K562 (cell line): ENCODE results near the gene NVL. TPM values are rescaled to one million over a fixed set of nuclear protein-coding genes. Genes with fewer than 3 reads are reported as not detected.

ENCODE experiments used
- ATAC-seq: fragments of 200-7000 bp; cut with Tn5 transposase; 3 replicates; pipeline ENCODE4 v1.9.1; 2020; ENCODE audit warnings: moderate library complexity
- BruUV-seq: library from RNA; stranded (reverse); fragments of 400-500 nt; replicated peaks from 2 replicates; lab custom pipeline; 2021; lab: Mats Ljungman, UMichigan
- CTCF ChIA-PET: fragments of 300-600 bp; formaldehyde crosslinking; extraction: SDS; loops from one replicate; lab custom pipeline; 2021; ENCODE audit warnings: low intra/inter-chr PET ratio; lab: Yijun Ruan, JAX
- POLR2A ChIA-PET: fragments of 300-600, 350-650 bp; sonication (Branson Sonifier 250); formaldehyde crosslinking; extraction: SDS; loops from one replicate; lab custom pipeline; 2021; ENCODE audit warnings: antibody characterized with exemption, inconsistent platforms; lab: Yijun Ruan, JAX
- DNase-seq, 4 experiments: peaks; one replicate each; pipeline versions ENCODE4 v3.0.0 to v3.0.0-alpha.2; 2011 to 2018; ENCODE audit warnings: low spot score in 3 of 4, mixed read lengths in 3 of 4; ENCODE audit errors: extremely low read depth in 1 of 4
- FAIRE-seq: peaks from 2 replicates; lab custom pipeline; 2011; peaks lifted over from hg19 to GRCh38; lab: Jason Lieb, UNC
- H2AFZ ChIP-seq: 2 replicates; pipeline ENCODE4 v1.6.0; 2011; ENCODE audit warnings: low read depth, low read length, control low read depth, inconsistent platforms
- H3K27ac ChIP-seq: fragments of 200-600 bp; 3 replicates; pipeline ENCODE4 v1.8.0; 2011; ENCODE audit warnings: low read depth, mild to moderate bottlenecking, control low read depth, inconsistent platforms, low read length, moderate library complexity, mixed read lengths; ENCODE audit errors: extremely low read depth
- H3K27me3 ChIP-seq, 2 experiments: fragments of 300-600 bp in 1 of 2; 2 replicates in 1 of 2; 3 replicates in 1 of 2; pipeline versions ENCODE4 v1.6.0 to v1.8.0; 2011; ENCODE audit warnings: inconsistent platforms in 2 of 2, low read length in 2 of 2, mild to moderate bottlenecking in 1 of 2, mixed read lengths in 1 of 2, moderate library complexity in 1 of 2; ENCODE audit not compliant: control insufficient read depth in 2 of 2, insufficient read depth in 2 of 2
- H3K36me3 ChIP-seq: fragments of 300-600 bp; 3 replicates; pipeline ENCODE4 v1.8.0; 2011; ENCODE audit warnings: mild to moderate bottlenecking, low read length, inconsistent platforms; ENCODE audit not compliant: control insufficient read depth, insufficient read depth
- H3K4me1 ChIP-seq, 2 experiments: fragments of 200-600 bp in 1 of 2; replicated peaks in 1 of 2; 2 replicates in 1 of 2; 3 replicates in 1 of 2; pipeline versions ENCODE4 v1.5.1 to v1.8.0; 2011; ENCODE audit warnings: inconsistent platforms in 2 of 2, low read length in 2 of 2, mild to moderate bottlenecking in 1 of 2, mixed read lengths in 1 of 2, moderate library complexity in 1 of 2; ENCODE audit not compliant: control insufficient read depth in 2 of 2, insufficient read depth in 2 of 2
- H3K4me2 ChIP-seq: 2 replicates; pipeline ENCODE4 v1.6.1; 2011; ENCODE audit warnings: low read length, control low read depth, inconsistent platforms, mixed read lengths; ENCODE audit not compliant: insufficient read depth
- H3K4me3 ChIP-seq: fragments of 200-600 bp; sonication (generic), shearing (Covaris generic); 2 replicates; pipeline ENCODE4 v1.5.1; 2016; ENCODE audit warnings: control low read depth, inconsistent platforms
- H3K79me2 ChIP-seq: fragments of 200-600 bp; 3 replicates; pipeline ENCODE4 v1.8.0; 2011; ENCODE audit warnings: low read length, inconsistent platforms; ENCODE audit not compliant: control insufficient read depth, insufficient read depth
- H3K9ac ChIP-seq, 2 experiments: 2 replicates each; pipeline versions ENCODE4 v1.6.0 to v1.6.1; 2011; ENCODE audit warnings: low read depth in 2 of 2, low read length in 2 of 2, control low read depth in 1 of 2, inconsistent platforms in 1 of 2, mild to moderate bottlenecking in 1 of 2, mixed read lengths in 1 of 2; ENCODE audit not compliant: insufficient read depth in 1 of 2
- H3K9me1 ChIP-seq: one replicate; pipeline ENCODE4 v1.6.0; 2011; ENCODE audit warnings: inconsistent platforms, mild to moderate bottlenecking, low read length, moderate library complexity; ENCODE audit not compliant: control insufficient read depth, insufficient read depth
- H3K9me3 ChIP-seq: replicated peaks from 2 replicates; pipeline ENCODE4 v1.5.1; 2011; ENCODE audit warnings: low read depth, low read length, inconsistent platforms; ENCODE audit not compliant: control insufficient read depth, insufficient read depth
- H4K20me1 ChIP-seq: replicated peaks from 2 replicates; pipeline ENCODE4 v1.6.1; 2011; ENCODE audit warnings: low read length, inconsistent platforms, mixed read lengths; ENCODE audit not compliant: control insufficient read depth, insufficient read depth
- CEBPB ChIP-seq: fragments of 450-650 bp; IDR thresholded peaks from 2 replicates; pipeline ENCODE4 v1.6.1; 2016; ENCODE audit warnings: missing genetic modification characterization, missing compliant biosample characterization
- CREBBP ChIP-seq: IDR thresholded peaks from one replicate; pipeline ENCODE4 v1.6.1; 2012; ENCODE audit warnings: low read depth, mild to moderate bottlenecking, control low read depth, inconsistent platforms, low read length
- MXI1 ChIP-seq: IDR thresholded peaks from 2 replicates; pipeline ENCODE4 v1.6.1; 2011; ENCODE audit warnings: low read depth, mild to moderate bottlenecking, improper control_type of control experiment, low read length
- NCOA2 ChIP-seq, 2 experiments: fragments of 450-650 bp; IDR thresholded peaks; 2 replicates each; pipeline ENCODE4 v1.6.1; 2018; ENCODE audit warnings: mild to moderate bottlenecking in 2 of 2, moderate library complexity in 1 of 2; ENCODE audit not compliant: partially characterized antibody in 2 of 2
- RBBP5 ChIP-seq: fragments of 200-600 bp; sonication (generic); IDR thresholded peaks from 2 replicates; pipeline ENCODE4 v1.6.1; 2012; ENCODE audit warnings: borderline replicate concordance, mild to moderate bottlenecking, low read length, control low read depth, inconsistent platforms; ENCODE audit not compliant: insufficient read depth, poor library complexity, severe bottlenecking
- SP1 ChIP-seq: sonication (generic); formaldehyde crosslinking; IDR thresholded peaks from 2 replicates; pipeline ENCODE4 v1.8.1; 2022; ENCODE audit warnings: mild to moderate bottlenecking, missing genetic modification reagents
- SP2 ChIP-seq: IDR thresholded peaks from 2 replicates; pipeline ENCODE4 v1.6.1; 2011; ENCODE audit warnings: mild to moderate bottlenecking, low read depth, low read length, moderate library complexity; ENCODE audit not compliant: poor library complexity, severe bottlenecking; ENCODE audit errors: extremely low read depth
- TCFL5 ChIP-seq: fragments of 250-450 bp; sonication (Bioruptor Pico); conservative IDR thresholded peaks from 2 replicates; pipeline ENCODE4 v1.6.1; 2021; ENCODE audit warnings: mild to moderate bottlenecking, moderate library complexity, matching md5 sums
- TEAD1 ChIP-seq, 2 experiments: fragments of 450-650 bp in 1 of 2; sonication (generic) in 1 of 2; formaldehyde crosslinking; IDR thresholded peaks; 2 replicates each; pipeline versions ENCODE4 v1.4.0 to v1.8.0; 2020 to 2022; ENCODE audit warnings: mild to moderate bottlenecking in 2 of 2, missing genetic modification reagents in 1 of 2
- U2AF1 ChIP-seq: fragments of 200-400 bp; formaldehyde crosslinking; optimal IDR thresholded peaks from 2 replicates; pipeline ENCODE3; 2017; ENCODE audit warnings: mild to moderate bottlenecking, low read depth, low read length, moderate library complexity
- ZBTB7A ChIP-seq: IDR thresholded peaks from 2 replicates; pipeline ENCODE4 v1.6.1; 2011; ENCODE audit warnings: low read depth, mild to moderate bottlenecking, low read length, moderate library complexity, borderline replicate concordance; ENCODE audit not compliant: control insufficient read depth
- ZNF384 ChIP-seq: IDR thresholded peaks from 2 replicates; pipeline ENCODE4 v1.6.1; 2012; ENCODE audit warnings: low read depth, low read length, improper control_type of control experiment
- WGBS: fragments of 100-300 bp; shearing (Covaris generic); methylation state at CpG from one replicate; pipeline ENCODE4 v1.1.6; 2016; ENCODE audit warnings: low coverage, mixed read lengths; ENCODE audit not compliant: insufficient coverage; ENCODE audit errors: missing lambda C conversion rate; 5-methylcytosine and 5-hydroxymethylcytosine counted together
- in situ Hi-C: fragments of 300-500 bp; cut with MboI; formaldehyde crosslinking; loops from 4 replicates; pipeline ENCODE4 v1.15.0; 2018; ENCODE audit warnings: inconsistent platforms, mixed read lengths
- intact Hi-C: fragments of 100-400 bp; cut with micrococcal nuclease; formaldehyde crosslinking; loops from 2 replicates; pipeline ENCODE4 v1.14.2; 2022
- polyA plus RNA-seq, 8 experiments: library from polyadenylated mRNA; depleted of rRNA in 4 of 8; stranded (reverse) in 5 of 8; unstranded in 3 of 8; fragments of >200 nt; fragmentation: Nextera tagmentation in 2 of 8; fragmentation: Illumina TruSeq in 1 of 8; extraction: Ambion mirVana in 2 of 8; extraction: Trizol in 1 of 8; gene quantifications; 2 replicates each; pipeline versions ENCODE4 v1.2.1 to v1.2.3, GENCODE V29; 2011 to 2014; ENCODE audit warnings: inconsistent platforms in 1 of 8, missing spikeins in 1 of 8
- total RNA-seq, 7 experiments: library from RNA; depleted of rRNA in 6 of 7; stranded (reverse); fragments of >200 nt in 6 of 7; fragmentation: Illumina TruSeq in 2 of 7; extraction: Trizol in 2 of 7; gene quantifications; 2 replicates each; pipeline versions ENCODE4 v1.2.1 to v1.2.3, GENCODE V29; 2011 to 2021; ENCODE audit warnings: low replicate concordance in 1 of 7
- TF ChIP-seq, protein P1 (sequence below): IDR thresholded peaks from 2 replicates; pipeline ENCODE4 v1.6.1; 2012; ENCODE audit warnings: low read depth, low read length, improper control_type of control experiment, borderline replicate concordance
- TF ChIP-seq, protein P2 (sequence below): sonication (generic); formaldehyde crosslinking; IDR thresholded peaks from 2 replicates; pipeline ENCODE4 v1.8.0; 2022; ENCODE audit warnings: mild to moderate bottlenecking, missing genetic modification reagents, borderline replicate concordance
- TF ChIP-seq, protein P3 (sequence below): fragments of 250-450 bp; sonication (Bioruptor Pico); IDR thresholded peaks from 2 replicates; pipeline ENCODE4 v1.4.0; 2020; ENCODE audit warnings: borderline replicate concordance

Gene NVL
- total and polyA plus RNA-seq, 9 of the 15 experiments (the other 6 are each of a cell fraction or from before 2014, with no cell fraction given), result 32.5 to 86.6 (median 62.9) TPM

DNA sequence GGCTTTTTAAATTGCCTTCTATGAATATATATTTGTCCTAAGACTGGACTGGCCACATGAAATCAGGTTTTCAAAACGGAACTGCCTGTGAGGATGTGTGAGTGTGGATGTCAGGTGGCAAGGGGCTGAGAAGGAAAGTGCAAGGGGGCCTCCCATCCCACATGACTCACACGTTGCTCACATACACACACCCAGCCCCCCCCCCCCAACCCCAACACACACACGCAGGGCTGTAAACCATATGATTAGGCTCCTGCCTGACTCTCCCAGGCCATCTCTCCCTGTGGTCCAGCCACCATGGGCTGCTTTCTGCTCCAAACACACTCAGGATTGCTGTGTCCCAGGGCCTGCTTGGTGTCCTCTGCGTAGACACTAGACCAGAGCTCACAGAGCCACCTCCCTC, 124.5 kb downstream of the NVL start:
- peak overlapping the region; percentile 79 for H3K4me2 ChIP-seq
- H2AFZ ChIP-seq, result peak overlapping the region; percentile 81
- BruUV-seq, result no TSS peak
- peak; percentile 53 to 77 (median 64) for DNase-seq
- H3K9me1 ChIP-seq, result no peaks in the 10 kb centered on the region
- H4K20me1 ChIP-seq, result no peaks in the 10 kb centered on the region
- ChIA-PET CTCF (no interaction called here), POLR2A (interaction anchor here (0.6 to 2.2 kb wide), 11 partner anchors 8 to 48 kb away, joined by 3 to 9 read pairs (median 4); partner anchors contain the start of gene DEGS1)
- H3K9me3 ChIP-seq, result no peaks in the 10 kb centered on the region
- no peaks in the 10 kb centered on the region for H3K79me2 ChIP-seq
- intact Hi-C loops, result no loop called here
- FAIRE-seq, result peak; percentile 80
- no peak overlapping the region for H3K4me3 ChIP-seq
- peaks cover 4 to 13% of the 10 kb centered on the region in 2 experiments; a peak in 4 of 5 replicates for H3K4me1 ChIP-seq
- WGBS, result 17% methylated on average over 4 of the region's 4 CpGs
- peak overlapping the region; percentile 56; the same call in 2 of the 3 replicates for H3K27ac ChIP-seq
- peak overlapping the region; percentile 18 to 31; a peak in 1 of 4 replicates for H3K9ac ChIP-seq
- H3K36me3 ChIP-seq, result no peaks in the 10 kb centered on the region
- peak; percentile 64 for ATAC-seq
- H3K27me3 ChIP-seq, result no peaks in the 10 kb centered on the region
- in situ Hi-C loops, result no loop called here
- TF ChIP-seq TCFL5 (no peak), CREBBP (no peak), U2AF1 (no peak), SP2 (no peak), ZNF384 (no peak), RBBP5 (peak; percentile 66), MXI1 (no peak), TEAD1 (CRISPR knock-in tag; IDR thresholded peaks at IDR 0.05) (no peak), NCOA2 (IDR thresholded peaks at IDR 0.05; ENCODE audit: partially characterized antibody in 2 of 2) (no peak), CEBPB (tag) (peak; percentile 5; the same call in 1 of the 2 replicates), SP1 (no peak), ZBTB7A (peak; percentile 41; the same call in 1 of the 2 replicates)
- TF ChIP-seq, protein P1, sequence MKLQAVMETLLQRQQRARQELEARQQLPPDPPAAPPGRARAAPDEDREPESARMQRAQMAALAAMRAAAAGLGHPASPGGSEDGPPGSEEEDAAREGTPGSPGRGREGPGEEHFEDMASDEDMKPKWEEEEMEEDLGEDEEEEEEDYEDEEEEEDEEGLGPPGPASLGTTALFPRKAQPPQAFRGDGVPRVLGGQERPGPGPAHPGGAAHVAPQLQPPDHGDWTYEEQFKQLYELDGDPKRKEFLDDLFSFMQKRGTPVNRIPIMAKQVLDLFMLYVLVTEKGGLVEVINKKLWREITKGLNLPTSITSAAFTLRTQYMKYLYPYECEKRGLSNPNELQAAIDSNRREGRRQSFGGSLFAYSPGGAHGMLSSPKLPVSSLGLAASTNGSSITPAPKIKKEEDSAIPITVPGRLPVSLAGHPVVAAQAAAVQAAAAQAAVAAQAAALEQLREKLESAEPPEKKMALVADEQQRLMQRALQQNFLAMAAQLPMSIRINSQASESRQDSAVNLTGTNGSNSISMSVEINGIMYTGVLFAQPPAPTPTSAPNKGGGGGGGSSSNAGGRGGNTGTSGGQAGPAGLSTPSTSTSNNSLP, result no peak
- TF ChIP-seq, protein P2, sequence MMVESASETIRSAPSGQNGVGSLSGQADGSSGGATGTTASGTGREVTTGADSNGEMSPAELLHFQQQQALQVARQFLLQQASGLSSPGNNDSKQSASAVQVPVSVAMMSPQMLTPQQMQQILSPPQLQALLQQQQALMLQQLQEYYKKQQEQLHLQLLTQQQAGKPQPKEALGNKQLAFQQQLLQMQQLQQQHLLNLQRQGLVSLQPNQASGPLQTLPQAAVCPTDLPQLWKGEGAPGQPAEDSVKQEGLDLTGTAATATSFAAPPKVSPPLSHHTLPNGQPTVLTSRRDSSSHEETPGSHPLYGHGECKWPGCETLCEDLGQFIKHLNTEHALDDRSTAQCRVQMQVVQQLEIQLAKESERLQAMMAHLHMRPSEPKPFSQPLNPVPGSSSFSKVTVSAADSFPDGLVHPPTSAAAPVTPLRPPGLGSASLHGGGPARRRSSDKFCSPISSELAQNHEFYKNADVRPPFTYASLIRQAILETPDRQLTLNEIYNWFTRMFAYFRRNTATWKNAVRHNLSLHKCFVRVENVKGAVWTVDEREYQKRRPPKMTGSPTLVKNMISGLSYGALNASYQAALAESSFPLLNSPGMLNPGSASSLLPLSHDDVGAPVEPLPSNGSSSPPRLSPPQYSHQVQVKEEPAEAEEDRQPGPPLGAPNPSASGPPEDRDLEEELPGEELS (CRISPR knock-in tag), result no peak
- TF ChIP-seq, protein P3, sequence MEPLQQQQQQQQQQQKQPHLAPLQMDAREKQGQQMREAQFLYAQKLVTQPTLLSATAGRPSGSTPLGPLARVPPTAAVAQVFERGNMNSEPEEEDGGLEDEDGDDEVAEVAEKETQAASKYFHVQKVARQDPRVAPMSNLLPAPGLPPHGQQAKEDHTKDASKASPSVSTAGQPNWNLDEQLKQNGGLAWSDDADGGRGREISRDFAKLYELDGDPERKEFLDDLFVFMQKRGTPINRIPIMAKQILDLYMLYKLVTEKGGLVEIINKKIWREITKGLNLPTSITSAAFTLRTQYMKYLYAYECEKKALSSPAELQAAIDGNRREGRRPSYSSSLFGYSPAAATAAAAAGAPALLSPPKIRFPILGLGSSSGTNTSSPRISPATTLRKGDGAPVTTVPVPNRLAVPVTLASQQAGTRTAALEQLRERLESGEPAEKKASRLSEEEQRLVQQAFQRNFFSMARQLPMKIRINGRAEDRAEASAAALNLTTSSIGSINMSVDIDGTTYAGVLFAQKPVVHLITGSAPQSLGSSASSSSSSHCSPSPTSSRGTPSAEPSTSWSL (CRISPR knock-in tag), result no peak
